Measurements from ENCODE around the gene UMODL1. TPM values are rescaled to one million over a fixed set of nuclear protein-coding genes. Genes with fewer than 3 reads are reported as not detected.

UMODL1 gene
- total RNA-seq, 1 donor from 2014 or later, result 0.05 TPM

- intact Hi-C loops (cut with DNase I), result no loop called here
- DNase-seq (no peak), ATAC-seq (ENCODE audit: poor library complexity) (no peak)
Measured at GRCh38 chr21:42037943-42038342, 33.2 kb upstream of the UMODL1 start.

- no peak for ATAC-seq (ENCODE audit: poor library complexity)
- intact Hi-C loops (cut with DNase I), result no loop called here
- no peak for DNase-seq
Measured at GRCh38 chr21:42038393-42038792, 32.7 kb upstream of the UMODL1 start.

DNA sequence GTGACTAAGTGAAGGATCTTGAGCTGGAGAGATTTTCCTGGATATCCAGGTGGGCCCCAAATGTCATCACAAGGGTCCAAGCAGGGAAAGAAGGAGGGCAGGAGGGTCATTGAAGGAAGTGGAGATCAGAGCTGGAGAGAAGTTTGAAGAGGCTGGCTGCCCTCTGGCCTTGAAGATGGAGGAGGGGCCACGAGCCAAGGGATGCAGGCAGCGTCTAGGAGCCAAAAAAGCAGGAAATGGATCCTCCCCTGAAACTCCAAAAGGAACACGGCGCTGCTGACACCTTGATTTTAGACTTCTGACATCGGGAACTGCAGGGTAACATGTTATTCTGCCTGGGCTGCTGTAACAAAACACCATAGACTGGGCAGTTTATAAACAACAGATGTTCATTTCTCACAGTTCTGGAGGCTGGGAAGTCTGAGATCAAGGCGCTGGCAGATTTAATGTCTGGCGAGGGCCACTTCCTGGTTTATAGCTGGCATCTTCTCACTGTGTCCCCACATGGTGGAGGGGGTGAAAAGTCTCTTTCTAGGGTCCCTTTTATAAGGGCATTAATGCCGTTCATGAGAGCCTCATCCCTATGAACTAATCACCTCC lies 32.2 kb upstream of the UMODL1 start:
- intact Hi-C loops (cut with DNase I), result no loop called here
- ATAC-seq (ENCODE audit: poor library complexity), result peak; percentile 17
- no peak for DNase-seq

- intact Hi-C loops (cut with DNase I), result no loop called here
- DNase-seq (no peak), ATAC-seq (ENCODE audit: poor library complexity) (peak; percentile 75)
Measured at GRCh38 chr21:42039470-42039901, 31.6 kb upstream of the UMODL1 start.

DNA sequence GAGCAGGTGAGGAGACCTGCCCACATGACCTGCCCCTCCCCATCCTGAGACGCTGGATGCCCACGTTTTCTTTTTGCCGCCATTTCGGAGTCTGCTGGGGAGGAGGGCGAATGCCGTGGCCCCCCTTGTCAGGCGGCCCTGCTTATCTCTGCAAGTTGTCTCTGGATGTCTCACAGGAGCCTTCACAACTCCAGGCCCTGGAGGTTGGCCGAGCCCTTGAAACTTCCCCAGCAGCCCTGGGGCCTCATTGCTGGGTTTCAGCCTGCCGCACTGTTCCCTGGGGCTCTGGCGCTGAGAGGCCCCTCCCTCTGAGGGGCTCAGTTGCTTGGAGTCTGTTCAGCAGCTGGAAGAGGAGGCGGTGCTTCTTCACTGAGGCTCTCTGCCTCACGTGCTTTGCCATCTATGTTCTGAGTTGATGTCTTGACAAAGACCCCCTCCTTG lies 31.2 kb upstream of the UMODL1 start:
- intact Hi-C loops (cut with DNase I), result no loop called here
- peak; percentile 64 for DNase-seq
- ATAC-seq (ENCODE audit: poor library complexity), result peak; percentile 73

GRCh38 chr21:42040411-42041180 lies 30.5 kb upstream of the UMODL1 start:
- intact Hi-C loops (cut with DNase I), result no loop called here
- ATAC-seq (ENCODE audit: poor library complexity) (peak; percentile 55), DNase-seq (no peak)

GRCh38 chr21:42041246-42041645 lies 29.9 kb upstream of the UMODL1 start:
- DNase-seq (no peak), ATAC-seq (ENCODE audit: poor library complexity) (no peak)
- intact Hi-C loops (cut with DNase I), result no loop called here

GRCh38 chr21:42041711-42042110 lies 29.4 kb upstream of the UMODL1 start:
- intact Hi-C loops (cut with DNase I), result no loop called here
- ATAC-seq (ENCODE audit: poor library complexity), result no peak
- DNase-seq, result no peak

- DNase-seq (no peak), ATAC-seq (ENCODE audit: poor library complexity) (no peak)
- intact Hi-C loops (cut with DNase I), result no loop called here
Measured at GRCh38 chr21:42042651-42043050, 28.5 kb upstream of the UMODL1 start.

GRCh38 chr21:42043201-42043895 lies 27.8 kb upstream of the UMODL1 start:
- DNase-seq (no peak), ATAC-seq (ENCODE audit: poor library complexity) (no peak)
- intact Hi-C loops (cut with DNase I), result no loop called here

DNA sequence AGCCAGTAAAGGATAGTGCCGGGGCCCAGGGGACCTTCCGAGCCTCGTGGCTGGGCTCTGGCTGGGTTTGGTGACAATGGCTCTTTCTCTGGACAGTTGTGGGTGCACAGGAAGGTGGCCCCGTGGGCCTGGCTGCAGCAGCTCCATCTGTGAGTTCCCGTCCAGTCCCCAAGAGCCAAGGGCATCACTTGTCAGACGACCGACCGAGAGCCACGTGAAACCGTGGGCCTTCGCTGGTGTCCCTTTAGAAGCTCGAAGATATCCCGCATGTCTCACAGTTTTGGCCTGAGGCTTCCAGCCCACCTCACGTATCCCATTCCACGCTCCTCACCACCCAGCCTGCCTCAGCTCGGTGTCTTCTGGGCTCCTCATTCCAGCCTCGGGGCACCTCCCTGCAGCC lies 27.2 kb upstream of the UMODL1 start:
- DNase-seq (no peak), ATAC-seq (ENCODE audit: poor library complexity) (no peak)
- intact Hi-C loops (cut with DNase I), result no loop called here

- no peak for ATAC-seq (ENCODE audit: poor library complexity)
- no peak for DNase-seq
- intact Hi-C loops (cut with DNase I), result no loop called here
Measured at GRCh38 chr21:42044871-42045495, 26.1 kb upstream of the UMODL1 start.

DNA sequence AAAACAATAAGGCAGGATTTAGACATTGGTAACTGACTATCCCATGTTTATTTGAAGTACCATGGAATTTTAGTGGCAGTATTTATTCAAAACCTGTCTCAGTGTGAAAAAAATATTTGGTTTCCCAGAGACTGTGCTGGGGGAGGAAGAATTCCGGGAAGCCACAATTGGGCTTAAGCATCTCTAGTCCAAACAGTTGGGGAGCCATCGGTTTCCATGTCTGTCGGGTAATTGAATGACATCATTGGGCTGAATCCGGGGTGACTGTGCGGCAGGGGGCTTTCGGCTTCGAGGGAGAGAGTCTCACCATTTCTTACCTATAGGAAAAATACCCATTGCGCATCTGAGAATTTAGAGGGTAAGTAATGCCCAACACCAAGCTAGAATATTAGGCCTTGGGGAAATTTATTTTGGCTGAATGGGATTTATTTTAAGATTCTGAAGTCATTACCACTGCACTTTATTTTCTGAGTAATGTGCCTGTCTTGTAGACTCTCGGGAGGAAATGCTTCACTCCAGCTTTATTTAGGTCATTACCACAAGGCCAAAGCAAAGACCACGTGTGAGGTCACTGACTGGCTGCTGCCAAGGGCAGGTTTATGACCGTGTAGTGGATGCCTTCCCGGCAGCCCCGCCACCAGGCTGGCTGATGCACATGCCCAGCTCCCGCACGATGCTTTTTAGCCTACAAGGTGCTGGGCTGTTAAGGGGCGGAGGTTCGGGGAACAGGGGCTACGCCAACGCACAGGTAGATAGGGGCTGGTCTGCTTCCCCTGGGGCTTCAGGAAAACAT lies 23.1 kb upstream of the UMODL1 start:
- intact Hi-C loops (cut with DNase I), result no loop called here
- DNase-seq (peak; percentile 47), ATAC-seq (ENCODE audit: poor library complexity) (peak; percentile 64)

DNA sequence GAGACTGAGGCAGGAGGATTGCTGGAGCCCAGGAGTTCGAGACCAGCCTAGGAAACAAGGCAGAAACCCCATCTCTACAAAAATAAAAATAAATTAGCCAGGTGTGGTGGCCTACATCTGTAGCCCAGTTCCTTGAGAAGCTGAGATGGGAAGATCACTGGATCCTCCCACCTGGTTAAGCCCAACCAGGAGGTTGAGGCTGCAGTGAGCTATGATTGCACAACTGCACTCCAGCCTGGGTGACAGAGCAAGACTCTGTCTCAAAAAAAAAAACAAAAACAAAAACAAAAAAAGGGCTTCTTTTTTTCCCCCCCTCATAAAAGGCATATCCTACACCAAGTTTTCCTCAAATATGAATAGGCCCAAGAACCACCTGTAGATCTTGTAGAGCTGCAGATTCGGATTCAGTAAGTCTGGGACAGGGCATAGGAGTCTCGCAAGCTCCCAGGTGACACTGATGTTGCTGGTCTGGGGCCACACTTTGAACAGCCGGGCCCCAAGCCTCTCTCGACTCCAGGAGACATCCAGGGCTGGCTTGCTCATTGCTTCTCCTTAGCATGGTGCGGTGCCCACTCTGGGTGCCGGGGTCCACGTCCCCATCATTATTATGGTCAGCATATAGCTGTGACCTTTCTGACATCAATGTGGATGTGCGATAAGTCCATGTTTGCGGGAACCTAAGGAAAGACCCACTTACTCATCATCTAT lies 22.1 kb upstream of the UMODL1 start:
- intact Hi-C loops (cut with DNase I), result no loop called here
- ATAC-seq (ENCODE audit: poor library complexity) (no peak), DNase-seq (no peak)

GRCh38 chr21:42049578-42050430 lies 21.3 kb upstream of the UMODL1 start:
- intact Hi-C loops (cut with DNase I), result no loop called here
- no peak for ATAC-seq (ENCODE audit: poor library complexity)
- DNase-seq, result peak; percentile 35

- DNase-seq, result no peak
Measured at GRCh38 chr21:42051788-42052187, 19.3 kb upstream of the UMODL1 start.

GRCh38 chr21:42055425-42055824 lies 15.7 kb upstream of the UMODL1 start:
- no peak for DNase-seq
- intact Hi-C loops (cut with DNase I), result no loop called here
- no peak for ATAC-seq (ENCODE audit: poor library complexity)

More at GRCh38 chr21:42051788-42052187, 19.3 kb upstream of the UMODL1 start:
- intact Hi-C loops (cut with DNase I), result no loop called here
- no peak for ATAC-seq (ENCODE audit: poor library complexity)
